GM23338 (cell line): Measurements from ENCODE around the gene FBXO34. TPM values are rescaled to one million over a fixed set of nuclear protein-coding genes. Genes with fewer than 3 reads are reported as not detected.

Source experiments
- ATAC-seq: fragments of 200-7000 bp; cut with Tn5 transposase; 3 replicates; pipeline ENCODE4 v1.9.1; 2020
- DNase-seq: peaks from one replicate; pipeline ENCODE4 v3.0.0-alpha.2; 2015; ENCODE audit warnings: low spot score
- H2AFZ ChIP-seq: fragments of 200-600 bp; sonication (generic); 2 replicates; pipeline ENCODE4 v1.8.0; 2016; ENCODE audit warnings: antibody characterized with exemption, mild to moderate bottlenecking, moderate library complexity
- H3F3A ChIP-seq: fragments of 200-600 bp; sonication (generic); replicated peaks from 2 replicates; pipeline ENCODE4 v1.8.0; 2017; ENCODE audit warnings: antibody characterized with exemption, mixed run types, low read depth
- H3K27ac ChIP-seq: fragments of 200-600 bp; sonication (generic); 2 replicates; pipeline ENCODE4 v1.6.1; 2016; ENCODE audit warnings: low read depth
- H3K27me3 ChIP-seq: fragments of 200-600 bp; sonication (generic); 2 replicates; pipeline ENCODE4 v1.8.0; 2016; ENCODE audit warnings: mild to moderate bottlenecking, mixed run types, moderate library complexity; ENCODE audit not compliant: insufficient read depth
- H3K36me3 ChIP-seq: fragments of 200-600 bp; sonication (generic); 2 replicates; pipeline ENCODE4 v1.8.0; 2016; ENCODE audit warnings: mild to moderate bottlenecking; ENCODE audit not compliant: insufficient read depth
- H3K4me1 ChIP-seq: fragments of 200-600 bp; sonication (generic); 2 replicates; pipeline ENCODE4 v1.8.0; 2016; ENCODE audit warnings: mild to moderate bottlenecking, moderate library complexity; ENCODE audit not compliant: insufficient read depth
- H3K4me2 ChIP-seq: fragments of 200-600 bp; sonication (generic); 2 replicates; pipeline ENCODE4 v1.7.1; 2017; ENCODE audit warnings: mixed run types
- H3K4me3 ChIP-seq: fragments of 200-600 bp; sonication (generic); 2 replicates; pipeline ENCODE4 v1.6.1; 2016; ENCODE audit warnings: mixed run types
- H3K79me2 ChIP-seq: fragments of 200-600 bp; sonication (generic); replicated peaks from 2 replicates; pipeline ENCODE4 v1.8.0; 2017; ENCODE audit warnings: mild to moderate bottlenecking; ENCODE audit not compliant: insufficient read depth
- H3K9me2 ChIP-seq: fragments of 200-600 bp; sonication (generic); 2 replicates; pipeline ENCODE4 v1.8.0; 2017; ENCODE audit not compliant: insufficient read depth
- H4K20me1 ChIP-seq: fragments of 200-600 bp; sonication (generic); replicated peaks from 2 replicates; pipeline ENCODE4 v1.8.0; 2017; ENCODE audit warnings: mild to moderate bottlenecking; ENCODE audit not compliant: insufficient read depth
- H3K27ac Mint-ChIP-seq: 2 replicates; pipeline ENCODE4 v1.8.0; 2020; ENCODE audit warnings: inconsistent platforms, mild to moderate bottlenecking, moderate library complexity, mixed read lengths
- H3K27me3 Mint-ChIP-seq: 3 replicates; pipeline ENCODE4 v1.8.0; 2022; ENCODE audit warnings: low read depth, mild to moderate bottlenecking, moderate library complexity, mixed read lengths, inconsistent platforms; ENCODE audit not compliant: insufficient read depth, poor library complexity
- H3K36me3 Mint-ChIP-seq: 3 replicates; pipeline ENCODE4 v1.8.0; 2021; ENCODE audit warnings: low read depth, mild to moderate bottlenecking, inconsistent platforms, moderate library complexity, mixed read lengths
- H3K4me1 Mint-ChIP-seq: 3 replicates; pipeline ENCODE4 v1.8.0; 2020; ENCODE audit warnings: mild to moderate bottlenecking, inconsistent platforms, mixed read lengths
- H3K4me3 Mint-ChIP-seq: 3 replicates; pipeline ENCODE4 v1.8.0; 2021; ENCODE audit warnings: moderate library complexity, mild to moderate bottlenecking, inconsistent platforms, mixed read lengths
- H3K9me3 Mint-ChIP-seq: 3 replicates; pipeline ENCODE4 v1.8.0; 2020; ENCODE audit warnings: moderate library complexity, mild to moderate bottlenecking, inconsistent platforms, mixed read lengths
- CTCF ChIP-seq, 2 experiments: fragments of 200-600 bp in 1 of 2; sonication (generic) in 1 of 2; conservative IDR thresholded peaks; 2 replicates each; pipeline versions ENCODE4 v1.5.1 to v1.6.1; 2016 to 2017; ENCODE audit warnings: antibody characterized with exemption in 2 of 2, low read depth in 2 of 2, mild to moderate bottlenecking in 2 of 2, moderate library complexity in 1 of 2
- ETS1 ChIP-seq: IDR thresholded peaks from 2 replicates; pipeline ENCODE4 v1.6.1; 2016; ENCODE audit warnings: antibody characterized with exemption
- EZH2 ChIP-seq: fragments of 200-600 bp; sonication (generic); IDR thresholded peaks from one replicate; pipeline ENCODE4 v1.8.0; 2017; ENCODE audit warnings: antibody characterized with exemption, mild to moderate bottlenecking, low read depth; ENCODE audit not compliant: unreplicated experiment
- NANOG ChIP-seq: IDR thresholded peaks from 2 replicates; pipeline ENCODE4 v1.6.1; 2016; ENCODE audit warnings: antibody characterized with exemption, borderline replicate concordance
- POLR2AphosphoS5 ChIP-seq: IDR thresholded peaks from 2 replicates; pipeline ENCODE4 v1.6.1; 2016; ENCODE audit warnings: antibody characterized with exemption, low read depth
- polyA plus RNA-seq: library from polyadenylated mRNA; unstranded; fragments of >200 nt; fragmentation: Nextera tagmentation; extraction: Ambion mirVana; gene quantifications from 2 replicates; pipeline ENCODE4 v1.2.1, GENCODE V29; 2016
- total RNA-seq: library from RNA; depleted of rRNA; stranded (reverse); fragments of >200 nt; shearing (Covaris generic); gene quantifications from 2 replicates; pipeline ENCODE4 v1.2.3, GENCODE V29; 2014
- TF ChIP-seq, protein P1 (sequence below): fragments of 250-450 bp; sonication (Bioruptor Pico); IDR thresholded peaks from 2 replicates; pipeline ENCODE4 v1.5.0; 2020; ENCODE audit warnings: mild to moderate bottlenecking, moderate library complexity

The FBXO34 gene
- total and polyA plus RNA-seq, 2 experiments from 2014 or later = 9.4 to 13.4 TPM

- TF ChIP-seq, protein P1, sequence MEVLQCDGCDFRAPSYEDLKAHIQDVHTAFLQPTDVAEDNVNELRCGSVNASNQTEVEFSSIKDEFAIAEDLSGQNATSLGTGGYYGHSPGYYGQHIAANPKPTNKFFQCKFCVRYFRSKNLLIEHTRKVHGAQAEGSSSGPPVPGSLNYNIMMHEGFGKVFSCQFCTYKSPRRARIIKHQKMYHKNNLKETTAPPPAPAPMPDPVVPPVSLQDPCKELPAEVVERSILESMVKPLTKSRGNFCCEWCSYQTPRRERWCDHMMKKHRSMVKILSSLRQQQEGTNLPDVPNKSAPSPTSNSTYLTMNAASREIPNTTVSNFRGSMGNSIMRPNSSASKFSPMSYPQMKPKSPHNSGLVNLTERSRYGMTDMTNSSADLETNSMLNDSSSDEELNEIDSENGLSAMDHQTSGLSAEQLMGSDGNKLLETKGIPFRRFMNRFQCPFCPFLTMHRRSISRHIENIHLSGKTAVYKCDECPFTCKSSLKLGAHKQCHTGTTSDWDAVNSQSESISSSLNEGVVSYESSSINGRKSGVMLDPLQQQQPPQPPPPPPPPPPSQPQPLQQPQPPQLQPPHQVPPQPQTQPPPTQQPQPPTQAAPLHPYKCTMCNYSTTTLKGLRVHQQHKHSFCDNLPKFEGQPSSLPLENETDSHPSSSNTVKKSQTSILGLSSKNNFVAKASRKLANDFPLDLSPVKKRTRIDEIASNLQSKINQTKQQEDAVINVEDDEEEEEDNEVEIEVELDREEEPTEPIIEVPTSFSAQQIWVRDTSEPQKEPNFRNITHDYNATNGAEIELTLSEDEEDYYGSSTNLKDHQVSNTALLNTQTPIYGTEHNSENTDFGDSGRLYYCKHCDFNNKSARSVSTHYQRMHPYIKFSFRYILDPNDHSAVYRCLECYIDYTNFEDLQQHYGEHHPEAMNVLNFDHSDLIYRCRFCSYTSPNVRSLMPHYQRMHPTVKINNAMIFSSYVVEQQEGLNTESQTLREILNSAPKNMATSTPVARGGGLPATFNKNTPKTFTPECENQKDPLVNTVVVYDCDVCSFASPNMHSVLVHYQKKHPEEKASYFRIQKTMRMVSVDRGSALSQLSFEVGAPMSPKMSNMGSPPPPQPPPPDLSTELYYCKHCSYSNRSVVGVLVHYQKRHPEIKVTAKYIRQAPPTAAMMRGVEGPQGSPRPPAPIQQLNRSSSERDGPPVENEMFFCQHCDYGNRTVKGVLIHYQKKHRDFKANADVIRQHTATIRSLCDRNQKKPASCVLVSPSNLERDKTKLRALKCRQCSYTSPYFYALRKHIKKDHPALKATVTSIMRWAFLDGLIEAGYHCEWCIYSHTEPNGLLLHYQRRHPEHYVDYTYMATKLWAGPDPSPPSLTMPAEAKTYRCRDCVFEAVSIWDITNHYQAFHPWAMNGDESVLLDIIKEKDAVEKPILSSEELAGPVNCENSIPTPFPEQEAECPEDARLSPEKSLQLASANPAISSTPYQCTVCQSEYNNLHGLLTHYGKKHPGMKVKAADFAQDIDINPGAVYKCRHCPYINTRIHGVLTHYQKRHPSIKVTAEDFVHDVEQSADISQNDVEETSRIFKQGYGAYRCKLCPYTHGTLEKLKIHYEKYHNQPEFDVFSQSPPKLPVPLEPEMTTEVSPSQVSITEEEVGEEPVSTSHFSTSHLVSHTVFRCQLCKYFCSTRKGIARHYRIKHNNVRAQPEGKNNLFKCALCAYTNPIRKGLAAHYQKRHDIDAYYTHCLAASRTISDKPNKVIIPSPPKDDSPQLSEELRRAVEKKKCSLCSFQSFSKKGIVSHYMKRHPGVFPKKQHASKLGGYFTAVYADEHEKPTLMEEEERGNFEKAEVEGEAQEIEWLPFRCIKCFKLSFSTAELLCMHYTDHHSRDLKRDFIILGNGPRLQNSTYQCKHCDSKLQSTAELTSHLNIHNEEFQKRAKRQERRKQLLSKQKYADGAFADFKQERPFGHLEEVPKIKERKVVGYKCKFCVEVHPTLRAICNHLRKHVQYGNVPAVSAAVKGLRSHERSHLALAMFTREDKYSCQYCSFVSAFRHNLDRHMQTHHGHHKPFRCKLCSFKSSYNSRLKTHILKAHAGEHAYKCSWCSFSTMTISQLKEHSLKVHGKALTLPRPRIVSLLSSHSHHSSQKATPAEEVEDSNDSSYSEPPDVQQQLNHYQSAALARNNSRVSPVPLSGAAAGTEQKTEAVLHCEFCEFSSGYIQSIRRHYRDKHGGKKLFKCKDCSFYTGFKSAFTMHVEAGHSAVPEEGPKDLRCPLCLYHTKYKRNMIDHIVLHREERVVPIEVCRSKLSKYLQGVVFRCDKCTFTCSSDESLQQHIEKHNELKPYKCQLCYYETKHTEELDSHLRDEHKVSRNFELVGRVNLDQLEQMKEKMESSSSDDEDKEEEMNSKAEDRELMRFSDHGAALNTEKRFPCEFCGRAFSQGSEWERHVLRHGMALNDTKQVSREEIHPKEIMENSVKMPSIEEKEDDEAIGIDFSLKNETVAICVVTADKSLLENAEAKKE (CRISPR knock-in tag) = no peak
- TF ChIP-seq EZH2 = no peak
- TF ChIP-seq POLR2AphosphoS5 = no peak
- TF ChIP-seq ETS1 = no peak
Observed at GRCh38 chr14:55349565-55349964, 78.3 kb downstream of the FBXO34 start (continued).

GRCh38 chr14:55350461-55350860 is 79.2 kb downstream of the FBXO34 start:
- H3K4me3 ChIP-seq = no peak overlapping the region
- H2AFZ ChIP-seq = no peak overlapping the region
- no peaks in the 10 kb centered on the region for H3K36me3 ChIP-seq
- H3K79me2 ChIP-seq = peaks cover 8% of the 10 kb centered on the region
- ATAC-seq = no peak
- DNase-seq = peak; percentile 25
- Mint-ChIP-seq H3K36me3 (peaks cover 6% of the 10 kb centered on the region), H3K27ac (no peak overlapping the region), H3K4me3 (no peak overlapping the region), H3K9me3 (no peaks in the 10 kb centered on the region), H3K4me1 (peaks cover 18% of the 10 kb centered on the region), H3K27me3 (peaks cover 5% of the 10 kb centered on the region)
- TF ChIP-seq EZH2 (no peak), CTCF (conservative IDR thresholded peaks at IDR 0.05; ENCODE audit: low read depth in 2 of 2) (peak in 1 of 2 experiments; percentile 26; a peak in 1 of 4 replicates), NANOG (no peak)
- no peaks in the 10 kb centered on the region for H3K27me3 ChIP-seq
- no peaks in the 10 kb centered on the region for H3F3A ChIP-seq
- no peak overlapping the region for H3K27ac ChIP-seq
- peaks cover 6% of the 10 kb centered on the region; the same call in 1 of the 2 replicates for H4K20me1 ChIP-seq
- peaks cover 14% of the 10 kb centered on the region; the same call in 1 of the 2 replicates for H3K4me1 ChIP-seq
- no peak overlapping the region for H3K4me2 ChIP-seq
- H3K9me2 ChIP-seq = no peaks in the 10 kb centered on the region
